H1 (cell line): ENCODE data around the gene SBK2. TPM values are rescaled to one million over a fixed set of nuclear protein-coding genes. Genes with fewer than 3 reads are reported as not detected.

Experiments
- CTCF ChIA-PET: fragments of 300-600 bp; sonication (Branson Sonifier 250); formaldehyde crosslinking; loops from one replicate; lab custom pipeline; 2021; ENCODE audit not compliant: partially characterized antibody; lab: Charles Lee
- POLR2A ChIA-PET: fragments of 300-600 bp; sonication (Branson Sonifier 250); formaldehyde crosslinking; loops from one replicate; lab custom pipeline; 2021; ENCODE audit warnings: inconsistent platforms; ENCODE audit not compliant: partially characterized antibody; lab: Charles Lee
- DNase-seq, 2 experiments: peaks; one replicate each; pipeline versions ENCODE4 v3.0.0 to v3.0.0-alpha.2; 2010 to 2022; ENCODE audit warnings: low spot score in 2 of 2, low read depth in 1 of 2, mixed read lengths in 1 of 2
- FAIRE-seq: peaks from 2 replicates; lab custom pipeline; 2011; peaks lifted over from hg19 to GRCh38; lab: Jason Lieb, UNC
- H2AFZ ChIP-seq: 2 replicates; pipeline ENCODE4 v1.8.1; 2012; ENCODE audit warnings: low read length, inconsistent platforms
- H2AK5ac ChIP-seq: 2 replicates; pipeline ENCODE4 v1.6.1; 2013; ENCODE audit warnings: low read depth, low read length
- H2BK120ac ChIP-seq: replicated peaks from 2 replicates; pipeline ENCODE3; 2013; ENCODE audit warnings: low read depth, low read length, inconsistent platforms
- H2BK12ac ChIP-seq: 2 replicates; pipeline ENCODE4 v1.6.1; 2013; ENCODE audit warnings: low read depth, low read length
- H2BK15ac ChIP-seq: 2 replicates; pipeline ENCODE4 v1.6.1; 2013; ENCODE audit warnings: low read length
- H2BK20ac ChIP-seq: 2 replicates; pipeline ENCODE4 v1.6.1; 2013; ENCODE audit warnings: low read length
- H2BK5ac ChIP-seq: 2 replicates; pipeline ENCODE4 v1.6.1; 2013; ENCODE audit warnings: low read depth, low read length
- H3K14ac ChIP-seq: 2 replicates; pipeline ENCODE4 v1.6.1; 2013; ENCODE audit warnings: inconsistent platforms; ENCODE audit not compliant: insufficient read length
- H3K18ac ChIP-seq: 2 replicates; pipeline ENCODE4 v1.6.1; 2013; ENCODE audit warnings: low read length; ENCODE audit errors: extremely low read depth
- H3K23ac ChIP-seq: 2 replicates; pipeline ENCODE4 v1.6.1; 2013; ENCODE audit warnings: inconsistent platforms; ENCODE audit not compliant: insufficient read length
- H3K23me2 ChIP-seq: 2 replicates; pipeline ENCODE4 v1.6.1; 2013; ENCODE audit warnings: low read depth, low read length
- H3K27ac ChIP-seq: 2 replicates; pipeline ENCODE4 v1.6.1; 2011; ENCODE audit warnings: low read depth, low read length, inconsistent platforms
- H3K27me3 ChIP-seq, 4 experiments: replicated peaks in 1 of 4; 1 replicate in 1 of 4; 2 replicates in 3 of 4; pipeline versions ENCODE4 v1.6.1 to v1.8.1; 2011 to 2013; ENCODE audit warnings: low read length in 3 of 4, mild to moderate bottlenecking in 3 of 4, inconsistent platforms in 2 of 4, mixed read lengths in 2 of 4, moderate library complexity in 1 of 4; ENCODE audit not compliant: control insufficient read depth in 3 of 4, insufficient read depth in 3 of 4; ENCODE audit errors: extremely low read depth in 1 of 4
- H3K36me3 ChIP-seq, 4 experiments: 2 replicates each; pipeline versions ENCODE4 v1.6.1 to v1.8.1; 2011 to 2013; ENCODE audit warnings: mild to moderate bottlenecking in 4 of 4, low read length in 3 of 4, moderate library complexity in 2 of 4, control low read depth in 1 of 4, inconsistent platforms in 1 of 4; ENCODE audit not compliant: insufficient read depth in 4 of 4, control insufficient read depth in 2 of 4
- H3K4ac ChIP-seq: replicated peaks from 2 replicates; pipeline ENCODE3; 2013; ENCODE audit warnings: low read length, low read depth, mixed read lengths, inconsistent platforms; ENCODE audit not compliant: insufficient read length
- H3K4me1 ChIP-seq, 4 experiments: replicated peaks in 1 of 4; 1 replicate in 1 of 4; 2 replicates in 3 of 4; pipeline versions ENCODE4 v1.6.1 to v1.8.1; 2011 to 2013; ENCODE audit warnings: low read length in 3 of 4, inconsistent platforms in 2 of 4, mixed read lengths in 1 of 4; ENCODE audit not compliant: insufficient read depth in 4 of 4, control insufficient read depth in 3 of 4
- H3K4me2 ChIP-seq, 2 experiments: 2 replicates each; pipeline versions ENCODE4 v1.6.1 to v1.8.1; 2011 to 2013; ENCODE audit warnings: low read depth in 2 of 2, low read length in 2 of 2, control low read depth in 1 of 2, inconsistent platforms in 1 of 2, mild to moderate bottlenecking in 1 of 2; ENCODE audit not compliant: insufficient read depth in 1 of 2
- H3K4me3 ChIP-seq, 4 experiments: fragments of 200-600, 300-600 bp in 1 of 4; sonication (generic), shearing (Covaris generic), sonication (Bioruptor Twin) in 1 of 4; 2 replicates each; pipeline versions ENCODE4 v1.5.1 to v1.8.1; 2011 to 2016; ENCODE audit warnings: low read length in 4 of 4, low read depth in 3 of 4, control low read depth in 2 of 4, inconsistent platforms in 2 of 4, mild to moderate bottlenecking in 2 of 4, mixed read lengths in 1 of 4, moderate library complexity in 1 of 4; ENCODE audit not compliant: insufficient read depth in 2 of 4; ENCODE audit errors: extremely low read depth in 1 of 4
- H3K56ac ChIP-seq: replicated peaks from 2 replicates; pipeline ENCODE3; 2013; ENCODE audit warnings: low read depth, mild to moderate bottlenecking, mixed read lengths, low read length, inconsistent platforms; ENCODE audit not compliant: insufficient read length
- H3K79me1 ChIP-seq: 2 replicates; pipeline ENCODE4 v1.6.1; 2013; ENCODE audit warnings: low read depth, low read length, control low read depth
- H3K79me2 ChIP-seq, 2 experiments: 2 replicates each; pipeline versions ENCODE4 v1.6.1 to v1.8.1; 2012 to 2013; ENCODE audit warnings: low read length in 2 of 2, mild to moderate bottlenecking in 2 of 2, inconsistent platforms in 1 of 2; ENCODE audit not compliant: insufficient read depth in 2 of 2, control insufficient read depth in 1 of 2
- H3K9ac ChIP-seq, 4 experiments: replicated peaks in 1 of 4; 1 replicate in 1 of 4; 2 replicates in 3 of 4; pipeline versions ENCODE4 v1.6.1 to v1.8.1; 2011 to 2013; ENCODE audit warnings: low read depth in 3 of 4, low read length in 3 of 4, control low read depth in 2 of 4, mild to moderate bottlenecking in 2 of 4, moderate library complexity in 2 of 4, inconsistent platforms in 1 of 4; ENCODE audit errors: extremely low read depth in 1 of 4
- H3K9me3 ChIP-seq, 2 experiments: 2 replicates each; pipeline versions ENCODE4 v1.6.1 to v1.8.1; 2012 to 2013; ENCODE audit warnings: mild to moderate bottlenecking in 2 of 2, moderate library complexity in 2 of 2, control low read depth in 1 of 2, inconsistent platforms in 1 of 2, low read depth in 1 of 2, low read length in 1 of 2, mixed read lengths in 1 of 2; ENCODE audit not compliant: insufficient read depth in 2 of 2
- H4K20me1 ChIP-seq, 2 experiments: replicated peaks in 1 of 2; 2 replicates each; pipeline versions ENCODE3 to v1.8.1; 2011 to 2013; ENCODE audit warnings: inconsistent platforms in 2 of 2, low read length in 2 of 2, mild to moderate bottlenecking in 1 of 2; ENCODE audit not compliant: insufficient read depth in 2 of 2, control insufficient read depth in 1 of 2
- H4K5ac ChIP-seq: 2 replicates; pipeline ENCODE4 v1.6.1; 2013; ENCODE audit warnings: low read length, low read depth, mixed read lengths, inconsistent platforms; ENCODE audit not compliant: insufficient read length
- H4K8ac ChIP-seq: 2 replicates; pipeline ENCODE4 v1.8.0; 2013; ENCODE audit warnings: mild to moderate bottlenecking, moderate library complexity, low read length, inconsistent platforms; ENCODE audit not compliant: insufficient read depth; ENCODE audit errors: extremely low read depth
- H4K91ac ChIP-seq: replicated peaks from 2 replicates; pipeline ENCODE3; 2013; ENCODE audit warnings: low read length, mixed read lengths, inconsistent platforms; ENCODE audit not compliant: insufficient read length
- CBX5 ChIP-seq: fragments of 300-800, 300-1000 bp; sonication (generic); IDR thresholded peaks from 2 replicates; pipeline ENCODE4 v1.7.1; 2016; ENCODE audit warnings: antibody characterized with exemption, low read length, low read depth
- CHD1 ChIP-seq: IDR thresholded peaks from 2 replicates; pipeline ENCODE4 v1.6.1; 2012; ENCODE audit warnings: low read depth, low read length, improper control_type of control experiment
- RAD21 ChIP-seq, 2 experiments: IDR thresholded peaks in 1 of 2; conservative IDR thresholded peaks in 1 of 2; 2 replicates each; pipeline ENCODE4 v1.6.1; 2011; ENCODE audit warnings: low read depth in 2 of 2, low read length in 2 of 2, improper control_type of control experiment in 1 of 2, inconsistent platforms in 1 of 2, mild to moderate bottlenecking in 1 of 2, moderate library complexity in 1 of 2
- RBBP5 ChIP-seq: IDR thresholded peaks from 2 replicates; pipeline ENCODE4 v1.7.1; 2012; ENCODE audit warnings: low read depth, mild to moderate bottlenecking, inconsistent platforms, low read length, moderate library complexity, borderline replicate concordance
- SUZ12 ChIP-seq: fragments of 200-600 bp; sonication (generic); IDR thresholded peaks from 2 replicates; pipeline ENCODE4 v1.6.1; 2012; ENCODE audit warnings: mild to moderate bottlenecking, inconsistent platforms, low read length, moderate library complexity, mixed read lengths
- WGBS, 2 experiments: shearing (Covaris generic) in 1 of 2; methylation state at CpG; one replicate each; pipeline versions ENCODE4 v1.1.6 to v1.1.7; 2013 to 2015; ENCODE audit warnings: low lambda C conversion rate in 2 of 2, mixed read lengths in 2 of 2, inconsistent platforms in 1 of 2, low coverage in 1 of 2, missing lambda C conversion rate in 1 of 2; ENCODE audit not compliant: insufficient replicate concordance in 2 of 2, insufficient coverage in 1 of 2, insufficient read length in 1 of 2; ENCODE audit errors: extremely low coverage in 1 of 2, missing lambda C conversion rate in 1 of 2; 5-methylcytosine and 5-hydroxymethylcytosine counted together
- polyA plus RNA-seq, 7 experiments: library from polyadenylated mRNA; depleted of rRNA in 3 of 7; stranded (reverse) in 5 of 7; unstranded in 2 of 7; fragments of >200 nt in 5 of 7; fragments of 200-250 nt in 2 of 7; gene quantifications; 1 replicate in 5 of 7; 2 replicates in 1 of 7; 4 replicates in 1 of 7; pipeline versions ENCODE4 v1.2.1 to v1.2.3, GENCODE V29; 2011 to 2013; ENCODE audit warnings: missing spikeins in 2 of 7, mixed read lengths in 2 of 7
- total RNA-seq: library from RNA; stranded (reverse); fragmentation: NEBNext Ultra II Directional; extraction: Animal tissue kit (Norgen Biotek cat#: 25700); gene quantifications from 2 replicates; pipeline ENCODE4 v1.2.1, GENCODE V29; 2021

Gene SBK2
- total and polyA plus RNA-seq, 2 of the 8 experiments (the other 6 are each of a cell fraction or from before 2014, with no cell fraction given) = 3.2 to 4.1 TPM

DNA sequence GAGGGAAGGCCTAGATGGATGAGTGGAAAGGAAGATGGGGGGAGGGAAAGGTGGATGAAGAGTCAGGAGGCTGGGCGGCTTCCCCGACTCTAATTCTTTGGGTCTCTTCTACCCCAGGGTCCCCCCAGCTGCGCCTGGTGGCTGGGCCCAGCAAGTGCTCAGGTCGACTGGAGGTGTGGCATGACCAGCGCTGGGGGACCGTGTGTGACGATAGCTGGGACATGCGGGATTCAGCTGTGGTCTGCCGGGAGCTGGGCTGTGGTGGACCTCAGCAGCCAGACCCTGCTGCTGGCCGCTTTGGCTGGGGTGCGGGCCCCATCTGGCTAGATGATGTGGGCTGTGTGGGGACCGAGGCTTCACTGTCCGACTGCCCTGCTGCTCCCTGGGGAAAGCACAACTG is 39.2 kb downstream of the SBK2 start:
- Histone ChIP-seq H2AFZ (no peak overlapping the region), H2AK5ac (no peak overlapping the region), H3K56ac (no peak overlapping the region), H2BK120ac (no peak overlapping the region), H2BK20ac (no peak overlapping the region), H3K23ac (no peak overlapping the region), H4K8ac (no peak overlapping the region), H4K91ac (no peak overlapping the region), H2BK12ac (peak overlapping the region; percentile 41; the same call in 1 of the 2 replicates), H3K27me3 (peaks cover 2 to 12% (median 7%) of the 10 kb centered on the region in 4 experiments), H3K9ac (no peak overlapping the region), H3K4me1 (peaks cover 0 to 6% (median 3%) of the 10 kb centered on the region in 4 experiments; a peak in 1 of 7 replicates), H3K79me2 (no peaks in the 10 kb centered on the region), H3K23me2 (no peaks in the 10 kb centered on the region), H3K4me3 (no peak overlapping the region), H4K20me1 (no peaks in the 10 kb centered on the region), H3K4me2 (no peak overlapping the region), H4K5ac (no peak overlapping the region), H3K79me1 (no peaks in the 10 kb centered on the region), H3K36me3 (no peaks in the 10 kb centered on the region), H2BK15ac (no peak overlapping the region), H3K4ac (no peak overlapping the region), H3K27ac (no peak overlapping the region), H3K9me3 (peaks cover 0 to under 1% of the 10 kb centered on the region in 2 experiments; a peak in 1 of 4 replicates), H3K18ac (no peak overlapping the region), H2BK5ac (no peak overlapping the region), H3K14ac (no peak overlapping the region)
- ChIA-PET POLR2A (interaction anchor here (0.6 to 4.9 kb wide), 6 partner anchors 10 to 634 kb away, joined by 3 to 50 read pairs (median 3); partner anchors contain the start of genes NAT14, SSC5D and UBE2S), CTCF (interaction anchor here (0.6 to 1.5 kb wide), 5 partner anchors 8 to 123 kb away, joined by 3 to 4 read pairs (median 3); no protein-coding TSS in a partner anchor)
- DNase-seq (no peak), FAIRE-seq (no peak)
- WGBS, 2 experiments = 87% methylated on average over 13 of the region's 13 CpGs; no CpG with 5 or more reads in 1 of the 2 experiments
- TF ChIP-seq CHD1 (no peak), CBX5 (no peak), RBBP5 (no peak), SUZ12 (no peak), RAD21 (IDR thresholded peaks at IDR 0.05 in 1 of 2, conservative IDR thresholded peaks at IDR 0.05 in 1 of 2; ENCODE audit: low read depth in 2 of 2, low read length in 2 of 2) (no peak)
